IMR-90 (cell line): Measurements from ENCODE around the gene ARHGEF3. TPM values are rescaled to one million over a fixed set of nuclear protein-coding genes. Genes with fewer than 3 reads are reported as not detected.

ENCODE experiments used
- ATAC-seq: fragments of 200-7000 bp; cut with Tn5 transposase; 2 replicates; pipeline ENCODE4 v1.9.1; 2020; ENCODE audit warnings: low read depth, mild to moderate bottlenecking, moderate library complexity
- BruUV-seq: library from RNA; stranded (reverse); fragments of 400-500 nt; replicated peaks from 2 replicates; lab custom pipeline; 2021; lab: Mats Ljungman, UMichigan
- CTCF ChIA-PET: fragments of 300-600 bp; formaldehyde crosslinking; extraction: SDS; loops from one replicate; lab custom pipeline; 2021; ENCODE audit warnings: antibody characterized with exemption; lab: Yijun Ruan, JAX
- POLR2A ChIA-PET: fragments of 300-600 bp; sonication (Branson Sonifier 250); formaldehyde crosslinking; loops from one replicate; lab custom pipeline; 2022; ENCODE audit warnings: antibody characterized with exemption; ENCODE audit not compliant: unreplicated experiment; lab: Charles Lee
- DNase-seq: peaks from one replicate; pipeline ENCODE4 v3.0.0; 2013
- H2AFZ ChIP-seq: replicated peaks from 2 replicates; pipeline ENCODE3; 2013; ENCODE audit warnings: low read length, mild to moderate bottlenecking; ENCODE audit not compliant: poor library complexity
- H2AK5ac ChIP-seq: 2 replicates; pipeline ENCODE4 v1.6.1; 2013; ENCODE audit warnings: low read depth, low read length, inconsistent platforms
- H2AK9ac ChIP-seq: replicated peaks from 2 replicates; pipeline ENCODE3; 2013; ENCODE audit warnings: mild to moderate bottlenecking, low read depth, low read length, moderate library complexity; ENCODE audit not compliant: poor library complexity
- H2BK120ac ChIP-seq: 2 replicates; pipeline ENCODE4 v1.6.1; 2013; ENCODE audit warnings: low read depth, low read length, inconsistent platforms
- H2BK15ac ChIP-seq: 3 replicates; pipeline ENCODE4 v1.6.1; 2013; ENCODE audit warnings: low read depth, low read length, inconsistent platforms
- H2BK20ac ChIP-seq: 2 replicates; pipeline ENCODE4 v1.6.1; 2013; ENCODE audit warnings: low read depth, mild to moderate bottlenecking, inconsistent platforms, low read length, moderate library complexity
- H2BK5ac ChIP-seq: 2 replicates; pipeline ENCODE4 v1.6.1; 2013; ENCODE audit warnings: mild to moderate bottlenecking, low read depth, low read length, inconsistent platforms; ENCODE audit not compliant: poor library complexity, severe bottlenecking
- H3K14ac ChIP-seq: replicated peaks from 2 replicates; pipeline ENCODE4 v1.6.1; 2013; ENCODE audit warnings: low read depth, low read length, inconsistent platforms
- H3K18ac ChIP-seq: 2 replicates; pipeline ENCODE4 v1.6.1; 2013; ENCODE audit warnings: low read depth, low read length, control low read depth
- H3K23ac ChIP-seq: 2 replicates; pipeline ENCODE4 v1.6.1; 2013; ENCODE audit warnings: low read depth, low read length, inconsistent platforms
- H3K27ac ChIP-seq: 2 replicates; pipeline ENCODE4 v1.5.1; 2013; ENCODE audit warnings: mild to moderate bottlenecking, control low read depth, low read length; ENCODE audit not compliant: insufficient read depth
- H3K27me3 ChIP-seq: 2 replicates; pipeline ENCODE4 v1.6.1; 2013; ENCODE audit warnings: low read length; ENCODE audit not compliant: control insufficient read depth, insufficient read depth
- H3K36me3 ChIP-seq: 2 replicates; pipeline ENCODE4 v1.6.1; 2013; ENCODE audit warnings: low read length, mixed read lengths; ENCODE audit not compliant: control insufficient read depth, insufficient read depth
- H3K4ac ChIP-seq: 2 replicates; pipeline ENCODE4 v1.6.1; 2013; ENCODE audit warnings: low read depth, low read length, inconsistent platforms
- H3K4me1 ChIP-seq: 2 replicates; pipeline ENCODE4 v1.6.1; 2013; ENCODE audit warnings: low read length, mixed read lengths; ENCODE audit not compliant: control insufficient read depth, insufficient read depth
- H3K4me2 ChIP-seq: 2 replicates; pipeline ENCODE4 v1.6.1; 2013; ENCODE audit warnings: low read depth, mild to moderate bottlenecking, control low read depth, low read length, moderate library complexity
- H3K4me3 ChIP-seq: 2 replicates; pipeline ENCODE4 v1.5.1; 2013; ENCODE audit warnings: low read depth, mild to moderate bottlenecking, control low read depth, low read length, moderate library complexity; ENCODE audit not compliant: insufficient read depth
- H3K56ac ChIP-seq: 2 replicates; pipeline ENCODE4 v1.6.1; 2013; ENCODE audit warnings: low read length, inconsistent platforms; ENCODE audit not compliant: insufficient read depth; ENCODE audit errors: extremely low read depth
- H3K79me1 ChIP-seq, 2 experiments: 2 replicates each; pipeline ENCODE4 v1.6.1; 2013; ENCODE audit warnings: low read length in 2 of 2, inconsistent platforms in 1 of 2, low read depth in 1 of 2
- H3K9ac ChIP-seq: 2 replicates; pipeline ENCODE4 v1.6.1; 2013; ENCODE audit warnings: low read depth, low read length, control low read depth
- H3K9me1 ChIP-seq: 2 replicates; pipeline ENCODE4 v1.6.1; 2013; ENCODE audit warnings: low read length, inconsistent platforms; ENCODE audit not compliant: insufficient read depth
- H3K9me3 ChIP-seq: 2 replicates; pipeline ENCODE4 v1.6.1; 2013; ENCODE audit warnings: low read length; ENCODE audit not compliant: control insufficient read depth, insufficient read depth
- H4K20me1 ChIP-seq: 2 replicates; pipeline ENCODE4 v1.6.1; 2013; ENCODE audit warnings: low read length, inconsistent platforms; ENCODE audit not compliant: insufficient read depth
- H4K5ac ChIP-seq: 2 replicates; pipeline ENCODE4 v1.6.1; 2013; ENCODE audit warnings: mild to moderate bottlenecking, low read depth, low read length, control low read depth
- H4K8ac ChIP-seq, 2 experiments: 2 replicates each; pipeline ENCODE4 v1.6.1; 2013; ENCODE audit warnings: low read depth in 2 of 2, low read length in 2 of 2, control low read depth in 1 of 2, inconsistent platforms in 1 of 2
- H4K91ac ChIP-seq: 2 replicates; pipeline ENCODE4 v1.6.1; 2013; ENCODE audit warnings: low read depth, low read length, inconsistent platforms; ENCODE audit not compliant: insufficient read depth
- BHLHE40 ChIP-seq: fragments of 150-350 bp; IDR thresholded peaks from 2 replicates; pipeline ENCODE4 v1.6.1; 2016; ENCODE audit warnings: mild to moderate bottlenecking, low read depth, low read length
- CEBPB ChIP-seq: IDR thresholded peaks from 2 replicates; pipeline ENCODE4 v1.6.1; 2012; ENCODE audit warnings: low read depth, low read length, improper control_type of control experiment
- CHD1 ChIP-seq: IDR thresholded peaks from 2 replicates; pipeline ENCODE4 v1.6.1; 2012; ENCODE audit warnings: low read depth, low read length, improper control_type of control experiment
- CTCF ChIP-seq: conservative IDR thresholded peaks from 2 replicates; pipeline ENCODE4 v1.5.1; 2012; ENCODE audit warnings: mild to moderate bottlenecking, low read depth, low read length, improper control_type of control experiment
- ELK1 ChIP-seq: fragments of 150-350 bp; IDR thresholded peaks from 2 replicates; pipeline ENCODE4 v1.6.1; 2016; ENCODE audit warnings: low read depth, mild to moderate bottlenecking, low read length, moderate library complexity, borderline replicate concordance
- FOS ChIP-seq: fragments of 150-350 bp; IDR thresholded peaks from 2 replicates; pipeline ENCODE4 v1.6.1; 2016; ENCODE audit warnings: low read depth, low read length
- MAFK ChIP-seq: IDR thresholded peaks from 2 replicates; pipeline ENCODE4 v1.6.1; 2012; ENCODE audit warnings: low read depth, low read length, improper control_type of control experiment
- MAZ ChIP-seq: IDR thresholded peaks from 2 replicates; pipeline ENCODE4 v1.6.1; 2012; ENCODE audit warnings: low read depth, mild to moderate bottlenecking, low read length, improper control_type of control experiment, moderate library complexity, borderline replicate concordance
- NFE2L2 ChIP-seq: fragments of 150-350 bp; IDR thresholded peaks from 2 replicates; pipeline ENCODE4 v1.6.1; 2016; ENCODE audit warnings: low read depth, mild to moderate bottlenecking, low read length
- POLR2A ChIP-seq: IDR thresholded peaks from 2 replicates; pipeline ENCODE4 v1.6.1; 2012; ENCODE audit warnings: mild to moderate bottlenecking, low read depth, low read length
- RAD21 ChIP-seq: IDR thresholded peaks from 2 replicates; pipeline ENCODE4 v1.6.1; 2012; ENCODE audit warnings: low read length, improper control_type of control experiment
- RCOR1 ChIP-seq: IDR thresholded peaks from 2 replicates; pipeline ENCODE4 v1.6.1; 2012; ENCODE audit warnings: mild to moderate bottlenecking, low read length, improper control_type of control experiment; ENCODE audit not compliant: insufficient replicate concordance
- RFX5 ChIP-seq: IDR thresholded peaks from 2 replicates; pipeline ENCODE4 v1.8.0; 2012; ENCODE audit warnings: low read depth, mild to moderate bottlenecking, low read length, moderate library complexity
- SMC3 ChIP-seq: fragments of 150-350 bp; IDR thresholded peaks from 2 replicates; pipeline ENCODE4 v1.6.1; 2016; ENCODE audit warnings: low read depth, mild to moderate bottlenecking, antibody characterized with exemption, low read length, moderate library complexity
- USF2 ChIP-seq: fragments of 150-350 bp; IDR thresholded peaks from 2 replicates; pipeline ENCODE4 v1.6.1; 2017; ENCODE audit warnings: mild to moderate bottlenecking, antibody characterized with exemption, low read length, low read depth
- WGBS, 2 experiments: methylation state at CpG; one replicate each; pipeline versions ENCODE4 v1.1.5 to v1.1.7; 2013; ENCODE audit warnings: missing lambda C conversion rate in 2 of 2; ENCODE audit not compliant: insufficient read length in 1 of 2; ENCODE audit errors: extremely low coverage in 2 of 2; 5-methylcytosine and 5-hydroxymethylcytosine counted together
- dilution Hi-C: fragments of 300-500 bp; cut with HindIII; formaldehyde crosslinking; loops from one replicate; pipeline ENCODE4 v1.14.3; 2018; ENCODE audit warnings: low sequenced_read_pairs; ENCODE audit not compliant: unreplicated experiment
- in situ Hi-C: fragments of 300-500 bp; cut with MboI; formaldehyde crosslinking; loops from 3 replicates; pipeline ENCODE4 v1.14.3; 2019; ENCODE audit warnings: low sequenced_read_pairs, inconsistent platforms, mixed read lengths
- intact Hi-C: fragments of 100-400 bp; cut with micrococcal nuclease; formaldehyde crosslinking; loops from 2 replicates; pipeline ENCODE4 v1.10.0; 2022
- polyA plus RNA-seq, 3 experiments: library from polyadenylated mRNA; depleted of rRNA; stranded (reverse); fragments of >200 nt; gene quantifications; 2 replicates each; pipeline ENCODE4 v1.2.3, GENCODE V29; 2012; ENCODE audit warnings: low replicate concordance in 1 of 3
- total RNA-seq: library from RNA; depleted of rRNA; stranded (reverse); fragments of >200 nt; gene quantifications from 2 replicates; pipeline ENCODE4 v1.2.3, GENCODE V29; 2012

ARHGEF3 gene
- total and polyA plus RNA-seq, 2 of the 4 experiments (the other 2 are of a cell fraction): 2.1 to 2.3 TPM

- no peak overlapping the region for H2AFZ ChIP-seq
- no peak overlapping the region for H3K56ac ChIP-seq
- dilution Hi-C loops: no loop called here
- ChIA-PET CTCF (interaction anchor here (1.3 kb wide), 1 partner anchor 10 kb away, joined by 3 read pairs; no protein-coding TSS in a partner anchor), POLR2A (no interaction called here)
- no peak overlapping the region for H2AK5ac ChIP-seq
- no peak overlapping the region for H3K4me3 ChIP-seq
- H2AK9ac ChIP-seq: no peak overlapping the region
- WGBS, 2 experiments: no CpG with 5 or more reads among the region's 4 CpGs
- no peaks in the 10 kb centered on the region for H3K9me3 ChIP-seq
- H2BK120ac ChIP-seq: no peak overlapping the region
- no TSS peak for BruUV-seq
- no peaks in the 10 kb centered on the region for H3K9me1 ChIP-seq
- no peaks in the 10 kb centered on the region for H3K4me1 ChIP-seq
- H3K4ac ChIP-seq: no peak overlapping the region
- no peak overlapping the region for H4K91ac ChIP-seq
- no peak overlapping the region for H3K14ac ChIP-seq
- H3K23ac ChIP-seq: no peak overlapping the region
- no peak overlapping the region for H2BK5ac ChIP-seq
- H2BK20ac ChIP-seq: no peak overlapping the region
- no peak overlapping the region for H3K9ac ChIP-seq
- no peaks in the 10 kb centered on the region for H3K79me1 ChIP-seq
- H3K4me2 ChIP-seq: no peak overlapping the region
- H3K27me3 ChIP-seq: peaks cover under 1% of the 10 kb centered on the region; the same call in 1 of the 2 replicates
- in situ Hi-C loops: no loop called here
- no peak overlapping the region for H3K18ac ChIP-seq
- ATAC-seq (no peak), DNase-seq (no peak)
- H4K20me1 ChIP-seq: no peaks in the 10 kb centered on the region
- no peak overlapping the region for H3K27ac ChIP-seq
- intact Hi-C loops: no loop called here
- no peaks in the 10 kb centered on the region for H3K36me3 ChIP-seq
- H2BK15ac ChIP-seq: no peak overlapping the region
- H4K5ac ChIP-seq: no peak overlapping the region
- no peak overlapping the region for H4K8ac ChIP-seq
- no peak for TF ChIP-seq RAD21
- no peak for TF ChIP-seq MAFK
- TF ChIP-seq NFE2L2: no peak
- TF ChIP-seq POLR2A: no peak
- TF ChIP-seq RCOR1: no peak
- TF ChIP-seq SMC3: no peak
- TF ChIP-seq ELK1: no peak
- no peak for TF ChIP-seq RFX5
- no peak for TF ChIP-seq FOS
- no peak for TF ChIP-seq CHD1
- TF ChIP-seq CTCF: no peak
- TF ChIP-seq USF2: no peak
- TF ChIP-seq MAZ: no peak
- no peak for TF ChIP-seq CEBPB
- TF ChIP-seq BHLHE40: no peak
Observed at GRCh38 chr3:56694867-56695683, 106.7 kb downstream of the ARHGEF3 start.
